KMS-11 (cell line): Measurements from ENCODE around the gene PRND.
"Not testable (repeated sequence)": the region's sequence is repeated elsewhere in the genome, so short reads cannot be mapped to it uniquely, and the experiment has no call there.

Experiments used
- H2AFZ ChIP-seq: fragments of 200-600 bp; sonication (generic); 2 replicates; pipeline ENCODE4 v1.6.1; 2016; ENCODE audit warnings: antibody characterized with exemption, mixed run types, low read depth
- H3K27ac ChIP-seq: fragments of 200-600 bp; sonication (generic); 2 replicates; pipeline ENCODE4 v1.6.1; 2016; ENCODE audit warnings: mild to moderate bottlenecking, mixed run types
- H3K27me3 ChIP-seq: fragments of 200-600 bp; sonication (generic); 2 replicates; pipeline ENCODE4 v1.6.1; 2017; ENCODE audit warnings: mild to moderate bottlenecking, low read depth, mixed run types, moderate library complexity; ENCODE audit not compliant: insufficient read depth
- H3K36me3 ChIP-seq: fragments of 200-600 bp; sonication (generic); 2 replicates; pipeline ENCODE4 v1.6.1; 2017; ENCODE audit warnings: mild to moderate bottlenecking, mixed run types; ENCODE audit not compliant: insufficient read depth
- H3K4me1 ChIP-seq: fragments of 200-600 bp; sonication (generic); 2 replicates; pipeline ENCODE4 v1.6.1; 2016; ENCODE audit warnings: mild to moderate bottlenecking, low read depth, mixed run types; ENCODE audit not compliant: poor library complexity, severe bottlenecking
- H3K4me2 ChIP-seq: fragments of 200-600 bp; sonication (generic); 2 replicates; pipeline ENCODE4 v1.7.0; 2016; ENCODE audit warnings: mild to moderate bottlenecking, mixed run types
- H3K4me3 ChIP-seq: fragments of 200-600 bp; sonication (generic); IDR thresholded peaks from 2 replicates; pipeline ENCODE4 v1.6.1; 2017; ENCODE audit warnings: low read depth, low read length, mixed read lengths; ENCODE audit not compliant: insufficient read depth
- H3K79me2 ChIP-seq: fragments of 200-600 bp; sonication (generic); 2 replicates; pipeline ENCODE4 v1.6.1; 2016; ENCODE audit warnings: low read depth, mixed run types; ENCODE audit not compliant: insufficient read depth
- H3K9ac ChIP-seq: fragments of 200-600 bp; sonication (generic); 2 replicates; pipeline ENCODE4 v1.6.1; 2016; ENCODE audit warnings: mild to moderate bottlenecking, mixed run types
- H4K20me1 ChIP-seq: fragments of 200-600 bp; sonication (generic); 2 replicates; pipeline ENCODE4 v1.6.1; 2016; ENCODE audit warnings: mild to moderate bottlenecking, mixed run types; ENCODE audit not compliant: insufficient read depth
- CTCF ChIP-seq: fragments of 200-600 bp; sonication (generic); conservative IDR thresholded peaks from 2 replicates; pipeline ENCODE4 v1.6.1; 2017; ENCODE audit warnings: low read depth, mild to moderate bottlenecking, antibody characterized with exemption, low read length, moderate library complexity, mixed read lengths

Gene PRND

GRCh38 chr20:4703281-4703676, 18.4 kb upstream of the PRND start:
- Histone ChIP-seq H3K79me2 (no peaks in the 10 kb centered on the region), H3K9ac (no peak overlapping the region), H3K27me3 (no peaks in the 10 kb centered on the region), H3K4me1 (no peaks in the 10 kb centered on the region), H3K4me3 (no peak overlapping the region), H2AFZ (no peak overlapping the region), H3K4me2 (no peak overlapping the region), H3K27ac (no peak overlapping the region), H4K20me1 (no peaks in the 10 kb centered on the region), H3K36me3 (no peaks in the 10 kb centered on the region)
- no peak for TF ChIP-seq CTCF

- not testable (repeated sequence) for H3K79me2 ChIP-seq, H3K36me3 ChIP-seq, H2AFZ ChIP-seq, H3K27me3 ChIP-seq, H3K9ac ChIP-seq, H3K4me1 ChIP-seq, H3K4me3 ChIP-seq, H3K4me2 ChIP-seq, H4K20me1 ChIP-seq, H3K27ac ChIP-seq
These were observed 14.8 kb upstream of the PRND start for GRCh38 chr20:4706941-4707340.

GRCh38 chr20:4708036-4708435, 13.7 kb upstream of the PRND start:
- Histone ChIP-seq H3K27me3 (no peaks in the 10 kb centered on the region), H3K36me3 (no peaks in the 10 kb centered on the region), H3K4me3 (no peak overlapping the region), H3K79me2 (no peaks in the 10 kb centered on the region), H4K20me1 (no peaks in the 10 kb centered on the region), H3K27ac (no peak overlapping the region), H3K4me2 (no peak overlapping the region), H3K4me1 (no peaks in the 10 kb centered on the region), H2AFZ (no peak overlapping the region), H3K9ac (no peak overlapping the region)
- TF ChIP-seq CTCF: no peak

- no peak overlapping the region for H2AFZ ChIP-seq
- no peak overlapping the region for H3K4me3 ChIP-seq
- H3K79me2 ChIP-seq: no peaks in the 10 kb centered on the region
- no peak overlapping the region for H3K27ac ChIP-seq
- no peaks in the 10 kb centered on the region for H4K20me1 ChIP-seq
- no peak for TF ChIP-seq CTCF
- H3K4me1 ChIP-seq: no peaks in the 10 kb centered on the region
- H3K4me2 ChIP-seq: no peak overlapping the region
- H3K9ac ChIP-seq: no peak overlapping the region
- no peaks in the 10 kb centered on the region for H3K27me3 ChIP-seq
- H3K36me3 ChIP-seq: no peaks in the 10 kb centered on the region
These were observed 12.9 kb upstream of the PRND start for GRCh38 chr20:4708856-4709255.

GRCh38 chr20:4709261-4710105, 12.2 kb upstream of the PRND start:
- Histone ChIP-seq H3K4me3 (no peak overlapping the region), H3K4me2 (no peak overlapping the region), H3K36me3 (no peaks in the 10 kb centered on the region), H4K20me1 (no peaks in the 10 kb centered on the region), H3K27ac (no peak overlapping the region), H3K4me1 (no peaks in the 10 kb centered on the region), H3K9ac (no peak overlapping the region), H2AFZ (no peak overlapping the region), H3K79me2 (no peaks in the 10 kb centered on the region), H3K27me3 (no peaks in the 10 kb centered on the region)
- TF ChIP-seq CTCF: no peak
